NT2/D1 (cell line): ENCODE data around the gene URAD.

Experiments used
- SUZ12 ChIP-seq: IDR thresholded peaks from 2 replicates; pipeline ENCODE4 v1.6.1; 2011; ENCODE audit not compliant: insufficient read length, insufficient read depth; ENCODE audit errors: extremely low read depth
- YY1 ChIP-seq: IDR thresholded peaks from 2 replicates; pipeline ENCODE4 v1.6.1; 2011; ENCODE audit not compliant: insufficient read length, insufficient read depth
- ZNF274 ChIP-seq: IDR thresholded peaks from 2 replicates; pipeline ENCODE4 v1.6.1; 2011; ENCODE audit warnings: mild to moderate bottlenecking, low read depth, low read length

DNA sequence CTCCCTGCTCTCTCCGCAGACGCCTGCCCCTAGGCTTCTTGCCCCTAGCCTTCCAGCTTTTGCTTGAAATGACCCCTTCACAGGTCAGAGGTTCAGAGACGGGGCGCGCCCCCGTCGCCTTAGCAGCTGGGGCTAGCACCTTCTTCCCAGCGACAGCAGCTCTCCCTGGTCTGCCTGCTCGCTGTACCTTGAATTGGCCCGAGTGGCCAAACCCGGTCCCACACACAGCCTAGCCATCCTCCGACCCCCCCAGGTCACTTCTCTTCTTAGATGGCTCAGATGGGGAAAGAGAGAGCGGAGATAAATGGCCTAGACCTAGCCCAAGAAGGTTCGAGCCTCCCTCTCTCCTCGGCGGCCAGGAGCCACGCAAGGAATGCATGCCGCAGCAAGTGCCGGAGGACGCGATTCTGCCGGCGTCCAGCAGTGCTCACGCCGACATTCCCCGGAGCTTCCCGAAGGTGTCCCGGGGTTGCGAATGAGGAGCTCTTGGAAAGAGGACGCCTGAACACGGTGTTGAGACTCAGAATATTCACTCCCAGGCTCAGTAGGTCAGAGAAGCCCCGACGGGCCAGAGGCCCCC, 20.7 kb downstream of the URAD start:
- TF ChIP-seq YY1 (no peak), SUZ12 (no peak), ZNF274 (no peak)
